IMR-90 (cell line): Measurements from ENCODE around the gene PDE11A. TPM values are rescaled to one million over a fixed set of nuclear protein-coding genes. Genes with fewer than 3 reads are reported as not detected.

ENCODE experiments used
- ATAC-seq: fragments of 200-7000 bp; cut with Tn5 transposase; 2 replicates; pipeline ENCODE4 v1.9.1; 2020; ENCODE audit warnings: low read depth, mild to moderate bottlenecking, moderate library complexity
- BruUV-seq: library from RNA; stranded (reverse); fragments of 400-500 nt; replicated peaks from 2 replicates; lab custom pipeline; 2021; lab: Mats Ljungman, UMichigan
- CTCF ChIA-PET: fragments of 300-600 bp; formaldehyde crosslinking; extraction: SDS; loops from one replicate; lab custom pipeline; 2021; ENCODE audit warnings: antibody characterized with exemption; lab: Yijun Ruan, JAX
- POLR2A ChIA-PET: fragments of 300-600 bp; sonication (Branson Sonifier 250); formaldehyde crosslinking; loops from one replicate; lab custom pipeline; 2022; ENCODE audit warnings: antibody characterized with exemption; ENCODE audit not compliant: unreplicated experiment; lab: Charles Lee
- DNase-seq: peaks from one replicate; pipeline ENCODE4 v3.0.0; 2013
- H2AFZ ChIP-seq: replicated peaks from 2 replicates; pipeline ENCODE3; 2013; ENCODE audit warnings: low read length, mild to moderate bottlenecking; ENCODE audit not compliant: poor library complexity
- H2AK5ac ChIP-seq: 2 replicates; pipeline ENCODE4 v1.6.1; 2013; ENCODE audit warnings: low read depth, low read length, inconsistent platforms
- H2AK9ac ChIP-seq: replicated peaks from 2 replicates; pipeline ENCODE3; 2013; ENCODE audit warnings: mild to moderate bottlenecking, low read depth, low read length, moderate library complexity; ENCODE audit not compliant: poor library complexity
- H2BK120ac ChIP-seq: 2 replicates; pipeline ENCODE4 v1.6.1; 2013; ENCODE audit warnings: low read depth, low read length, inconsistent platforms
- H2BK15ac ChIP-seq: 3 replicates; pipeline ENCODE4 v1.6.1; 2013; ENCODE audit warnings: low read depth, low read length, inconsistent platforms
- H2BK20ac ChIP-seq: 2 replicates; pipeline ENCODE4 v1.6.1; 2013; ENCODE audit warnings: low read depth, mild to moderate bottlenecking, inconsistent platforms, low read length, moderate library complexity
- H2BK5ac ChIP-seq: 2 replicates; pipeline ENCODE4 v1.6.1; 2013; ENCODE audit warnings: mild to moderate bottlenecking, low read depth, low read length, inconsistent platforms; ENCODE audit not compliant: poor library complexity, severe bottlenecking
- H3K14ac ChIP-seq: replicated peaks from 2 replicates; pipeline ENCODE4 v1.6.1; 2013; ENCODE audit warnings: low read depth, low read length, inconsistent platforms
- H3K18ac ChIP-seq: 2 replicates; pipeline ENCODE4 v1.6.1; 2013; ENCODE audit warnings: low read depth, low read length, control low read depth
- H3K23ac ChIP-seq: 2 replicates; pipeline ENCODE4 v1.6.1; 2013; ENCODE audit warnings: low read depth, low read length, inconsistent platforms
- H3K27ac ChIP-seq: 2 replicates; pipeline ENCODE4 v1.5.1; 2013; ENCODE audit warnings: mild to moderate bottlenecking, control low read depth, low read length; ENCODE audit not compliant: insufficient read depth
- H3K27me3 ChIP-seq: 2 replicates; pipeline ENCODE4 v1.6.1; 2013; ENCODE audit warnings: low read length; ENCODE audit not compliant: control insufficient read depth, insufficient read depth
- H3K36me3 ChIP-seq: 2 replicates; pipeline ENCODE4 v1.6.1; 2013; ENCODE audit warnings: low read length, mixed read lengths; ENCODE audit not compliant: control insufficient read depth, insufficient read depth
- H3K4ac ChIP-seq: 2 replicates; pipeline ENCODE4 v1.6.1; 2013; ENCODE audit warnings: low read depth, low read length, inconsistent platforms
- H3K4me1 ChIP-seq: 2 replicates; pipeline ENCODE4 v1.6.1; 2013; ENCODE audit warnings: low read length, mixed read lengths; ENCODE audit not compliant: control insufficient read depth, insufficient read depth
- H3K4me2 ChIP-seq: 2 replicates; pipeline ENCODE4 v1.6.1; 2013; ENCODE audit warnings: low read depth, mild to moderate bottlenecking, control low read depth, low read length, moderate library complexity
- H3K4me3 ChIP-seq: 2 replicates; pipeline ENCODE4 v1.5.1; 2013; ENCODE audit warnings: low read depth, mild to moderate bottlenecking, control low read depth, low read length, moderate library complexity; ENCODE audit not compliant: insufficient read depth
- H3K56ac ChIP-seq: 2 replicates; pipeline ENCODE4 v1.6.1; 2013; ENCODE audit warnings: low read length, inconsistent platforms; ENCODE audit not compliant: insufficient read depth; ENCODE audit errors: extremely low read depth
- H3K79me1 ChIP-seq, 2 experiments: 2 replicates each; pipeline ENCODE4 v1.6.1; 2013; ENCODE audit warnings: low read length in 2 of 2, inconsistent platforms in 1 of 2, low read depth in 1 of 2
- H3K9ac ChIP-seq: 2 replicates; pipeline ENCODE4 v1.6.1; 2013; ENCODE audit warnings: low read depth, low read length, control low read depth
- H3K9me1 ChIP-seq: 2 replicates; pipeline ENCODE4 v1.6.1; 2013; ENCODE audit warnings: low read length, inconsistent platforms; ENCODE audit not compliant: insufficient read depth
- H3K9me3 ChIP-seq: 2 replicates; pipeline ENCODE4 v1.6.1; 2013; ENCODE audit warnings: low read length; ENCODE audit not compliant: control insufficient read depth, insufficient read depth
- H4K20me1 ChIP-seq: 2 replicates; pipeline ENCODE4 v1.6.1; 2013; ENCODE audit warnings: low read length, inconsistent platforms; ENCODE audit not compliant: insufficient read depth
- H4K5ac ChIP-seq: 2 replicates; pipeline ENCODE4 v1.6.1; 2013; ENCODE audit warnings: mild to moderate bottlenecking, low read depth, low read length, control low read depth
- H4K8ac ChIP-seq, 2 experiments: 2 replicates each; pipeline ENCODE4 v1.6.1; 2013; ENCODE audit warnings: low read depth in 2 of 2, low read length in 2 of 2, control low read depth in 1 of 2, inconsistent platforms in 1 of 2
- H4K91ac ChIP-seq: 2 replicates; pipeline ENCODE4 v1.6.1; 2013; ENCODE audit warnings: low read depth, low read length, inconsistent platforms; ENCODE audit not compliant: insufficient read depth
- MAFK ChIP-seq: IDR thresholded peaks from 2 replicates; pipeline ENCODE4 v1.6.1; 2012; ENCODE audit warnings: low read depth, low read length, improper control_type of control experiment
- NFE2L2 ChIP-seq: fragments of 150-350 bp; IDR thresholded peaks from 2 replicates; pipeline ENCODE4 v1.6.1; 2016; ENCODE audit warnings: low read depth, mild to moderate bottlenecking, low read length
- RAD21 ChIP-seq: IDR thresholded peaks from 2 replicates; pipeline ENCODE4 v1.6.1; 2012; ENCODE audit warnings: low read length, improper control_type of control experiment
- RCOR1 ChIP-seq: IDR thresholded peaks from 2 replicates; pipeline ENCODE4 v1.6.1; 2012; ENCODE audit warnings: mild to moderate bottlenecking, low read length, improper control_type of control experiment; ENCODE audit not compliant: insufficient replicate concordance
- WGBS, 2 experiments: methylation state at CpG; one replicate each; pipeline versions ENCODE4 v1.1.5 to v1.1.7; 2013; ENCODE audit warnings: missing lambda C conversion rate in 2 of 2; ENCODE audit not compliant: insufficient read length in 1 of 2; ENCODE audit errors: extremely low coverage in 2 of 2; 5-methylcytosine and 5-hydroxymethylcytosine counted together
- dilution Hi-C: fragments of 300-500 bp; cut with HindIII; formaldehyde crosslinking; loops from one replicate; pipeline ENCODE4 v1.14.3; 2018; ENCODE audit warnings: low sequenced_read_pairs; ENCODE audit not compliant: unreplicated experiment
- in situ Hi-C: fragments of 300-500 bp; cut with MboI; formaldehyde crosslinking; loops from 3 replicates; pipeline ENCODE4 v1.14.3; 2019; ENCODE audit warnings: low sequenced_read_pairs, inconsistent platforms, mixed read lengths
- intact Hi-C: fragments of 100-400 bp; cut with micrococcal nuclease; formaldehyde crosslinking; loops from 2 replicates; pipeline ENCODE4 v1.10.0; 2022
- polyA plus RNA-seq, 3 experiments: library from polyadenylated mRNA; depleted of rRNA; stranded (reverse); fragments of >200 nt; gene quantifications; 2 replicates each; pipeline ENCODE4 v1.2.3, GENCODE V29; 2012; ENCODE audit warnings: low replicate concordance in 1 of 3
- total RNA-seq: library from RNA; depleted of rRNA; stranded (reverse); fragments of >200 nt; gene quantifications from 2 replicates; pipeline ENCODE4 v1.2.3, GENCODE V29; 2012

PDE11A gene
- total and polyA plus RNA-seq, 2 of the 4 experiments (the other 2 are of a cell fraction) = 0.21 to 0.72 TPM

DNA sequence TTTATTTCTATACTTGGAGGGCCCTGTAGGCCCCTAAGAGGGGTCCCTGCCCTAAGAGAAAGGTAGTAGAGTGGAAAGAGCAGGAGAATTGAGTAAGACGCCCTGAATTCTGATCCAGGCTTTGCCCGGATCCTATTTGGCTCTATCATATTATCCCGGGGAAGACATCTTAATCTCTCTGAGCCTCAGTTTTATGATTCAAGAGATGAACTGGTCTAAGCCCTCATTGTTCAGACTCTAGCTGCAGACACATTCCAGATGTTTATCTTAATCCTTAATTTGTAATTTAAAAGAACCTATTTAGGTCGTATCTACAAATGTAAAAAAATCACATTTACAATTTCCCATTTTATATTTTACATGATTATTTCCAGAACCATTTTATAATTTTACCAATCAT, 459.9 kb downstream of the PDE11A start:
- ATAC-seq (no peak), DNase-seq (no peak)
- Histone ChIP-seq H2BK5ac (no peak overlapping the region), H3K18ac (no peak overlapping the region), H2BK15ac (no peak overlapping the region), H3K79me1 (no peaks in the 10 kb centered on the region), H3K36me3 (no peaks in the 10 kb centered on the region), H3K4me3 (no peak overlapping the region), H2AK9ac (no peak overlapping the region), H3K14ac (no peak overlapping the region), H2BK20ac (no peak overlapping the region), H2BK120ac (no peak overlapping the region), H4K5ac (no peak overlapping the region), H3K27ac (no peak overlapping the region), H3K9ac (no peak overlapping the region), H3K4ac (no peak overlapping the region), H2AFZ (no peak overlapping the region), H3K23ac (no peak overlapping the region), H3K56ac (no peak overlapping the region), H4K20me1 (no peaks in the 10 kb centered on the region), H3K27me3 (no peaks in the 10 kb centered on the region), H3K4me1 (no peaks in the 10 kb centered on the region), H4K8ac (no peak overlapping the region), H3K9me3 (no peaks in the 10 kb centered on the region), H3K9me1 (no peaks in the 10 kb centered on the region), H3K4me2 (no peak overlapping the region), H2AK5ac (no peak overlapping the region), H4K91ac (no peak overlapping the region)
- no CpG with 5 or more reads among the region's 4 CpGs for whole genome bisulfite sequencing, 2 experiments
- intact Hi-C loops = no loop called here
- in situ Hi-C loops = no loop called here
- ChIA-PET POLR2A (no interaction called here), CTCF (interaction anchor here (0.8 kb wide), 1 partner anchor 8 kb away, joined by 6 read pairs; no protein-coding TSS in a partner anchor)
- dilution Hi-C loops = no loop called here
- TF ChIP-seq RAD21 (no peak), MAFK (no peak), NFE2L2 (no peak), RCOR1 (no peak)
- BruUV-seq = no TSS peak
